Urothelium cell line (cell line): ENCODE data around the gene TTLL5.

Source experiments
- DNase-seq: peaks from one replicate; pipeline ENCODE4 v3.0.0; 2011; ENCODE audit warnings: low spot score, mixed read lengths
- FAIRE-seq: peaks from 2 replicates; lab custom pipeline; 2011; peaks lifted over from hg19 to GRCh38; lab: Jason Lieb, UNC

The TTLL5 gene

DNA sequence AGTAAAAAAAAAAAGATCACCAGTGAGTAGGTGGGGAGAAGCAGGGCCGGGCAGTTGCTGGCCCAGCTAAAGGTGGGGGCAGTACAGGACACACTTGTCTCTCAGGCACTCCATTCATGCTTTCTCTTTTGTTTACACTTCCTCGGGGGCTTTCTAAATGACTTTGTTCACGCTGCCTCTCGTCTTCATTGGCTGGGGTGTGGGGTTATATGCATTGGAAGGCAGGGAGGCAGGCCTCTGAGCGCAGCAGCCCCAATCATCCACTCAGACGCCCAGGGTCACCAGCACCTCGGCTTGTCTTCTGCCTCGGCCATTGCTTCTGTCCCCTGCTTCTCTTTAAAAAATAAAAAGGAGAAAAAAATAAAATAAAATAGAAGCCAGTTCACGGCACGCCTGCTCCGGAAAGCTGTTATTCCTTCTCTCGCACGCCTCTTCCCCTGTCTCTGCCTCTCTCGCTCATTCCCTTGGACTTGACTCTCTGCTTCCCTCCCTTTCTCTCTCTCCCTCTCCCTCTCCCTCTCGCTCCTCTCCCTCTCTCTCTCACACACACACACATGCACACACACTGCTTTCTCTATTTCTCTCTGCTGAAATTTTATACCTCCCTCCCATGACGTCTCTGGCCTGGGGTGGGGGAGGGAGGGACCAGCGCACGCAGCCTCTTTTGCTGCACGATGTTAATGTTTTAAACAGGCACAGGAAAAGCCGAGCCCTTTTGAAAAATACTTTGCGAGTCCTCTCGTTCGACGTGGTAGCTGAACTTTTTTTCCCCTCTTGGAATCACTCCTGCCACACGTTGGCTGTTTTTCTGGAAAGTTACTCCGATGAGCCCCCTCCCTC lies 320.6 kb downstream of the TTLL5 start, which contains the start of gene TGFB3:
TGFB3 (minus strand) TSS at position 570 of the 840 bp plus-strand sequence. CDS start 1,102 bp downstream, outside the sequence.
- DNase-seq (peak; percentile 67), FAIRE-seq (no peak)

DNA sequence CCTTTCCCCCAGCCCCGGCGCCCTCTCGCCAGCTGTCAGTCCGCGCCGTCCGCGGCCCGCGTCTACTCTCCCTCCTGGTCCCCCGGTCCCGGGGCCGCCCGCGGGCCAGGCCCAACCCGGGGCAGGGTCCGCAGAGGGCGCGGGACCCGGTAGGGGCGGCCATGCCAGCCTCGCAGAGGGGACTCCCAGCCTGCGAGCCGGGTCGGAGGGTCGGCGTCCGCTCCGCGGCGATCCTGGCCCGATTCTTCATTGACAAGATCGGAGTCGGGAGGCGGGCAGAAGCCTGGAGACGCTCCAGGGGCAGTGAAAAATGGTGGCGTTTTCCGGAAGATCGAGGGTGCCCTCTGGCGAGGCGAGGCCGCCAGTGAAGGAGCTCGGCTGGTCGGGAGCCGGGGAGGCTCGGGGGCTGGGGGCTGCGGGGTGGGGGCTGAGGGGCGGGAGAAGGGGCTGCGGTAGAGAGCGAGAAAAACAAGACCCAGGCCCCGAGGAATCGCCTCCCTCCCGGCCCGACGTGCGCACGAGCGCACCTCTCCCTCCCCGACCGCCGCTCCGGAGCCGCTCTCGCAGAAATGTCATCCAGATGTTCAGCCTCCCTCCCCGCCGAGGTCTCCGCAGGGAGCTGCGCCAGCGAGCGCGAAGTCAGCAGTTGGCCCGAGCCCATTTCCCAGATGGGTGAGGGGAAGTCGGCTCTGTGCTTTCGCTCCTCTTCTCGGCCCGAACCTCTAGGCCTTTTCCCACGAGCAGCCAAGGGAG lies 321.4 kb downstream of the TTLL5 start:
- FAIRE-seq (no peak), DNase-seq (peak; percentile 88)

- no peak for DNase-seq
- no peak for FAIRE-seq
Observed at GRCh38 chr14:75983019-75983358, 321.9 kb downstream of the TTLL5 start.

DNA sequence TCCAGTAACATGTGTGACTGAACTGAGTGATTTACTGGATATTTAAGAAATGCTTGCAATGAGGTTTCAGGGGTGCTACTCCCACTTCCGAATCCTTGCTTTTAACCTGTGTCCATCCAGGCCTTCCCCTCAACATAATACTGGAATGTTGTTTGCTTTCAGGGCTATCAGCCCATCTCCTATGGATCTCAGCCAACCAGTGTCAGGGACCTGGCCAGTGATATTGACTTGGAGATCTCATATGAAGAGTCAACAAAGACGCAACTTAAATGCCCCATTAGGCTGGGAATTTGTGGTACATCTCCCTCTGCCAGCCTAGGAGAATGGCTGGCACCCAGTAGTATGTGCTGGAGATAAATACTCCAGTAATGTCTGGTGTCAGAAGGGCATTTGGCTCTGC lies 323.6 kb downstream of the TTLL5 start:
- FAIRE-seq (no peak), DNase-seq (no peak)

- FAIRE-seq (no peak), DNase-seq (peak; percentile 93)
Observed at GRCh38 chr14:75985618-75986438, 324.8 kb downstream of the TTLL5 start, which contains the start of gene IFT43. Gene IFT43 (plus strand): TSS chr14:75985763. CDS start chr14:75985787, 24 bp downstream.

GRCh38 chr14:75986439-75986765 lies 325.4 kb downstream of the TTLL5 start:
- FAIRE-seq (no peak), DNase-seq (no peak)

DNA sequence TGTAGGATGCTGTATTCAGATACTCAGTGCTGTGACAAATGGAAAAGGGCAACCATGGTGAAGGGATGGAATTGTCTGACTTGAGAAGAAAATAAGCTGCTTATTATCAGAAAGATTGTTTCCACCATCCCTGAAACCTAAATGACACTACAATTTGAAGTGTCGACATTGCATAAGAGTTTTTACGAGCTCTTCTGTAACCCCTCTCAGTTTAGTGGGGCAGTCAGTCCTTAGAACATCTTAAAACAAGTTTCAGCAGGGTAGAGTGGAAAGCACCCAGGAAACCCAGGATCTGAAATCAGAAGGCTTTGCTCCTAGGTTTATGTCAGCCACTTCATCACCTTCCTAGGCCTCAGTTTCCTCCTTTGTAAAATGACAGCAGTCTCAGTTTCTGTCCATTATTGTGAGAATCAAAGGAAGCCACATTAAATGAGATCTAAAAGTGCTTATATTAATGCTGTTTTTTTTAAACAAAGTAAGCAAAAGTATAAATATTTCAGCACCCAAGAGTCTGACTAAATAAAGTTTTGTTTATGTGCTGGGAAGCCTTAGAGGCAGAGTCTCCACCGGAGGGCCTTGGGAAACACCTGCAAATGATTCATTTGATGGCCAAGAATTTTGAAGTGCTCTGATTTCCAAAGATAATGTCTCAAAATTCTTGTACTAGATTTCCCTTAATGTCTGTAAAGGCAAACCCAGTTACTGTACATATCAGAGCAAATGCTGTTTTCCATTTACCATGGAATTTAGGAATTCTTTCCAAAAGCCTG lies 326.3 kb downstream of the TTLL5 start:
- DNase-seq, result no peak
- no peak for FAIRE-seq

DNA sequence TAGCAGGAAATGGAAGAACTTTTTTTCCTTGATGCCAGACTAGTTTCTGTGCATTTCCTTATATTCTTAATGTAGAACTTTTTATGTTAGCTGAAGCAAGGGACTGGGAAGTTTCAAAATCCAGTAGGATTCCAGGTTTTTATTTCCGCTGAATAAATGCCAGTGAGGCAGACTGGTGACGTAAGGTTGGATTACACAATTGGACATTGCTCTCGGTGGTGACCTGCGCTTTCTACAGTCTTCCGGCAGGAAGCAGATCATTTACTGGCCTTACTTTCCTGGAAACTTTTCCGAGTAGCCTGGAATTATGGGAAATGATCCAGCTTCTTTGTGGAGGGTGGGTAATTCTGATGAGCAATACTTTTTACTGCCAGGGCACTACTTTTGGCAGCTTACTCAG lies 328.1 kb downstream of the TTLL5 start:
- no peak for FAIRE-seq
- DNase-seq, result no peak

- DNase-seq, result no peak
- no peak for FAIRE-seq
Observed at GRCh38 chr14:75990297-75990696, 329.3 kb downstream of the TTLL5 start.

DNA sequence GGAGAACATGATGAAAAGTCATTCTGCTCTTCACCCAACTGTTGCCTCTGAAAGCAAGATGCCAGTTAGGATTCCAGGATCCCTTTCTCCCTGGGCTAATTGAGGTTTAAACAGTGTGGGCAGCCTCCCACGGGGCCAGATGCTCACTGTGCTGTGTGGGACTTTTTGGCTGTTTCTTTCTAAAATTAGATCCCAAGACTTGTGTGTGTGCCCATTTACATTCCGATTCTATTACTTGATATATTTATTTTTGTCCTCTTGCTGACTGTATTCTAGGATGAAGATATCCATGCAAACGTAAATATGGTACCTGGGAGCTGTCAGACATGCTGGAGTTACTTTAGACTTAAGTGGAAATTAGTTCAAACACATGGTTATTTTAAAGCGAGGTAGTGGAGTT lies 330.7 kb downstream of the TTLL5 start:
- FAIRE-seq, result no peak
- no peak for DNase-seq

DNA sequence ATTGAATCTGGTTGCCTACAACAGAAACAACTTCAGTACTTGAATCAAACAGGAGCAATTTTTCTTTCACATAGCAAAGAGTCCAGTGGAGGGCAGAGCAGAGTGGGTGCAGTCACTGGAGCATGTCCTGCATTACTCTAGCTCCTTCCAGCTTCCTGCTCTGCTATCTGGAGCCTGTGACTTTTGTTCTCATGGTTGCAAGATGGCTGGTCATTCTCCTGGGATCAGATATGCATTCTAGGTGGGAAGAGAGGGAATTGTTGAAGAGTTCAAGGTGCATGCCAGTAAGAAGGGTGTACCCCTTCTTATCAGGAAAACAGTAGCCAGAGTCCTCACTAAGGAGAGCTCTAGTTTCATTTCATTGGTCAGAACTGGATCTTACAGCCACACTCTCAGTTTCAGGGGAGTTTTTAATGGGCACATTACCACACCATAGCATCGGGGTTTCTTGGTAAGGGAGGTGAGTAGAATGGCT lies 332.6 kb downstream of the TTLL5 start:
- peak; percentile 13 for FAIRE-seq
- DNase-seq, result no peak

GRCh38 chr14:75995372-75996041 lies 334.5 kb downstream of the TTLL5 start:
- FAIRE-seq (peak; percentile 46), DNase-seq (no peak)

DNA sequence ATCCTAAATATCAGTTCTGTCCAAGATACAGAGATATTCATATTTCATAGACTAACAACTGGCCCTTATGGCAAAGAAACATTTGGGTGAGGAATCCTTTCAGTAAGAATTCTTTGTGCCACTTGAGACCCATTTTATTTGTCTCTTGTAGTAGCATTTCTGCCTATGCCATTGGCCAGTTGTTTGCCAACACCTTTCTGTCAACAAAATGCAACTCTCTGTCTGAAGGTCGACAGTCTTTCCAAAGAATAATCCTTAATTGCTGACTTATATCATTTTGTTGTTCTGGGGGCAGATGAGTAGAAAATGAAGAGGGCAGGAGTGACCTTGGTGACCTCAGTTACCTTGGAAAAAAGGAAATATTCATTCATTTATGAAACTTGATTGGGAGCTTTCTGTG lies 335.4 kb downstream of the TTLL5 start:
- FAIRE-seq, result no peak

DNA sequence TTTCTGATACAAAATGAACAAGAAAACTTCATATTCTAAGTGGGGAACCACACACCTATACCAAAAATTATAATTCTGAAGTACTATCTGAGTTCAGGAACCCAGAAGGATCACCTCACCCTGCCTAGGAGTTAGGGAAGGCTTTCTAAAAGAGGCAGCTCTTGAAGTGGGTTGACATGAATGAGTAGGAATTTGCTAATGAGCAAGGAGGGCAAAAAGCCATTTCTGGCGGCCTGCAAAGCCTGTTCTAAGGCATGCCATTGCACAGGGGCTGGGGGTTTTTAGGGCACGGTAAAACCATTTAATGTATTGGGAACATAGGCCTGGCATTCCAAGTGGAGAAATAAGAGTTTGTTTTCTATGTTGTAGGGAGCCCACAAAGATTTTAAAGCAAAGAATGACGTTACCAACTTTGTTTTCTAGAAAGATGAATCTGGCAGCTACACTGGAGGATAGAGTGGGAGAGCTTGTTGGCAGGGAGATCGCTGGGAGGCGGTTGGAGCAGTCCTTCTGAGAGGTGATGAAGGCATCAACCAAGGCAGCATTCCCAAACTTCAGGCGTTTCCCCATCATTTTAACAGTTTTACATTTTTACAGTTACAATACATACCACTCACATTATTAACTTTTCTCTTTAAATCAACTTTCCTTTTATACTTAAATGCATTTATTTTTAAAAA lies 338.6 kb downstream of the TTLL5 start:
- FAIRE-seq (no peak), DNase-seq (no peak)

More for the DNA sequence above, 335.4 kb downstream of the TTLL5 start:
- DNase-seq, result no peak

DNA sequence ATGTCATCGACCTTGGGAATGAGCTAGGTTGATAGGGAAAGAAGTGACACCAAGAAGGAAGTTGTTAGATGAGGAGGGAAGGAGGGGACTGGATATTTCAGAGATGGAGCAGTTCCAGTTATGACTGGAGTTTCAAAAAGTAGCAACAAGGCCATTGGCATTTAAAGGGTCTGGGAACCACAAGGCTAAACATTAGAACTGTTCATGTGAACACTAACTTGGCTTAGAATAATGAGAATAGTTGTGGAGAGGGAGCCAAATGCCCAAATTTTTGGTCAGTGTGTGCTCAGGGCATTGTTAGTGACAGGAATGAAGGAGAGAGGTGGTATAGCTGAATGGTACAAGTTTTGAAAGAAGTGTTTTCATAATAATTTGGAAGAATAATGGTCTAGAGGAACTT lies 341.3 kb downstream of the TTLL5 start:
- FAIRE-seq, result peak; percentile 44
- no peak for DNase-seq
